Measurements from ENCODE around the gene ANKRD17. TPM values are rescaled to one million over a fixed set of nuclear protein-coding genes. Genes with fewer than 3 reads are reported as not detected.
"Not testable (repeated sequence)": the region's sequence is repeated elsewhere in the genome, so short reads cannot be mapped to it uniquely, and the experiment has no call there.

Gene ANKRD17
- total RNA-seq, result 10 to 100 TPM; 61.6 to 62.6 TPM

- POLR2A ChIA-PET, result interaction anchor here (0.6 to 4.8 kb wide), 6 partner anchors 12 to 192 kb away, joined by 4 to 23 read pairs (median 6); partner anchors contain the start of gene COX18
These were observed at the start of gene ANKRD17 for GRCh38 chr4:73258686-73259570. ANKRD17 (minus strand) TSS chr4:73258798; CDS start chr4:73258668, 130 bp downstream.

GRCh38 chr4:73308286-73308685 lies 49.7 kb upstream of the ANKRD17 start:
- CTCF ChIA-PET, result no interaction called here
- POLR2A ChIA-PET, result no interaction called here

More at GRCh38 chr4:73258686-73259570, at the start of gene ANKRD17:
- CTCF ChIA-PET, result interaction anchor here (0.8 to 1.0 kb wide), 3 partner anchors 11 to 189 kb away, joined by 3 read pairs; partner anchors contain the start of gene COX18

GRCh38 chr4:73303711-73304110 lies 45.1 kb upstream of the ANKRD17 start:
- POLR2A ChIA-PET, result no interaction called here

GRCh38 chr4:73299548-73300280 lies 41.1 kb upstream of the ANKRD17 start:
- ChIA-PET CTCF (no interaction called here), POLR2A (no interaction called here)

More at GRCh38 chr4:73303711-73304110, 45.1 kb upstream of the ANKRD17 start:
- CTCF ChIA-PET, result no interaction called here

- POLR2A ChIA-PET, CTCF ChIA-PET: not testable (repeated sequence)
These were observed 34.1 kb upstream of the ANKRD17 start for GRCh38 chr4:73292661-73293060.

GRCh38 chr4:73281982-73282381 lies 23.4 kb upstream of the ANKRD17 start:
- CTCF ChIA-PET, result no interaction called here

GRCh38 chr4:73281396-73281795 lies 22.8 kb upstream of the ANKRD17 start:
- ChIA-PET CTCF (no interaction called here), POLR2A (no interaction called here)

More at GRCh38 chr4:73281982-73282381, 23.4 kb upstream of the ANKRD17 start:
- POLR2A ChIA-PET, result no interaction called here

GRCh38 chr4:73277201-73277600 lies 18.6 kb upstream of the ANKRD17 start:
- ChIA-PET POLR2A (no interaction called here), CTCF (no interaction called here)

- CTCF ChIA-PET, result no interaction called here
These were observed 16.7 kb upstream of the ANKRD17 start for GRCh38 chr4:73275318-73275654.

GRCh38 chr4:73272816-73273215 lies 14.2 kb upstream of the ANKRD17 start:
- ChIA-PET CTCF (no interaction called here), POLR2A (no interaction called here)

More at GRCh38 chr4:73275318-73275654, 16.7 kb upstream of the ANKRD17 start:
- POLR2A ChIA-PET, result no interaction called here

- CTCF ChIA-PET, result no interaction called here
These were observed 8.5 kb upstream of the ANKRD17 start for GRCh38 chr4:73267050-73267449.

GRCh38 chr4:73259571-73260090 lies 1.0 kb upstream of the ANKRD17 start:
- ChIA-PET CTCF (interaction anchor here (0.9 to 1.0 kb wide), 2 partner anchors 187 to 190 kb away, joined by 3 read pairs; partner anchors contain the start of gene COX18), POLR2A (interaction anchor here (1.2 to 4.8 kb wide), 2 partner anchors 12 to 190 kb away, joined by 5 to 23 read pairs; partner anchors contain the start of gene COX18)

More at GRCh38 chr4:73267050-73267449, 8.5 kb upstream of the ANKRD17 start:
- POLR2A ChIA-PET, result no interaction called here

- ChIA-PET POLR2A (interaction anchor here (0.6 to 4.8 kb wide), 5 partner anchors 35 to 191 kb away, joined by 4 to 23 read pairs (median 7); partner anchors contain the start of gene COX18), CTCF (interaction anchor here (0.8 to 1.0 kb wide), 2 partner anchors 114 to 189 kb away, joined by 3 read pairs; partner anchors contain the start of gene COX18)
These were observed 237 bp downstream of the ANKRD17 start for GRCh38 chr4:73258436-73258685.

GRCh38 chr4:73257651-73258435 lies 755 bp downstream of the ANKRD17 start:
- ChIA-PET CTCF (interaction anchor here (0.6 to 1.2 kb wide), 6 partner anchors 9 to 197 kb away, joined by 3 to 4 read pairs (median 3); partner anchors contain the start of gene COX18), POLR2A (interaction anchor here (0.6 to 4.8 kb wide), 5 partner anchors 35 to 191 kb away, joined by 3 to 23 read pairs (median 4); partner anchors contain the start of gene COX18)

- POLR2A ChIA-PET, result interaction anchor here (0.6 to 4.8 kb wide), 4 partner anchors 34 to 190 kb away, joined by 3 to 23 read pairs (median 6); partner anchors contain the start of gene COX18
- CTCF ChIA-PET, result interaction anchor here (0.6 to 1.2 kb wide), 5 partner anchors 9 to 196 kb away, joined by 3 to 4 read pairs (median 3); no protein-coding TSS in a partner anchor
These were observed 1.4 kb downstream of the ANKRD17 start for GRCh38 chr4:73257234-73257633.

GRCh38 chr4:73255847-73256246 lies 2.8 kb downstream of the ANKRD17 start:
- ChIA-PET CTCF (interaction anchor here (0.8 to 1.4 kb wide), 2 partner anchors 10 to 53 kb away, joined by 3 to 4 read pairs; no protein-coding TSS in a partner anchor), POLR2A (interaction anchor here (0.6 kb wide), 1 partner anchor 15 kb away, joined by 5 read pairs; no protein-coding TSS in a partner anchor)

GRCh38 chr4:73252001-73252400 lies 6.6 kb downstream of the ANKRD17 start:
- CTCF ChIA-PET, result no interaction called here
- POLR2A ChIA-PET, result no interaction called here

- CTCF ChIA-PET, result no interaction called here
- POLR2A ChIA-PET, result no interaction called here
These were observed 7.2 kb downstream of the ANKRD17 start for GRCh38 chr4:73251384-73251783.

GRCh38 chr4:73250642-73251041 lies 8.0 kb downstream of the ANKRD17 start:
- POLR2A ChIA-PET, result interaction anchor here (0.6 to 0.7 kb wide), 2 partner anchors 15 to 130 kb away, joined by 3 read pairs; no protein-coding TSS in a partner anchor

More at GRCh38 chr4:73250642-73251041, 8.0 kb downstream of the ANKRD17 start:
- CTCF ChIA-PET, result no interaction called here
